ENCODE data around the gene TMEM130.

Gene TMEM130

DNA sequence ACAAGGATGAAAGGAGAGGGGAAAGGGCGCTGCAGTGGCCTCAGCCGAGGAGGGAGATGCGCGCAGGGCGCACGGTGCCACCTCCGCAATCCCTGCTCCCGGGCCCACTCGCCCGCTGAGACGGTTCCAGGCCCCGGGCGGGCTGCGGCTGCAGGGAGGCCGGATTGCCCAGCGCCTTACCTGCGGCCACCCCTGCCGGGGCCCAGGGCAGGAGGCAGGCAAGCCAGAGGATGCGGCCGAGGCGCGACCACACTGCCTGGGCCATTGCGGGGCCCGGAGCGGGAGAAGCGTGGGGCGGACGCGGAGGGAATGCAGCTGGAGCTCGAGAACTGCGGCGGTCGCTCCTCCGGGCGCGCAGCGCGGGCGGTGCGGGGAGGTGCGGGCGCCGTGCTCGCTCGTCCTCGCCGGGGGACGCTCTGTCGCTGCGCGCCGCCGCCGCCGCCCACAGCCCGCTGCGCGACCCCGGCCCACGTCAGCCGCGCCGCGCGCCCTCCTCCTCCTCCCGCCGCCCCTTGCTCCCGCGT, at the start of gene TMEM130:
TSS of gene TMEM130 (minus strand) at position 418 of the 524 bp plus-strand sequence. CDS start at position 265, 153 bp downstream.
- no peak for DNase-seq

DNA sequence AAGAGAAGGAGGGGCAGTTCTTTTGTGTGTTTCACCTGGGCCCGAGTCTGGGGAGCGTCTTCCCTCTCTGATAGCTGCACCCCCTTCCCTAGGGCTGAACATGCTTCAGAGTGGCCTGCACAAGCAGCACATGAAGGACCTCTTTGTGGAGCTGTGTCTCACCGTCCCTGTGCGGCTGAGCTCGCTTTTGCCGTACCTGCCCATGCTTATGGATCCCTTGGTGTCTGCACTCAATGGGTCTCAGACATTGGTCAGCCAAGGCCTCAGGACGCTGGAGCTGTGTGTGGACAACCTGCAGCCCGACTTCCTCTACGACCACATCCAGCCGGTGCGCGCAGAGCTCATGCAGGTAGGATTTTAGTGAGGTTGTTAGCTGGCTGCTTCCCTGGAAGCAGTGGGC, 47.5 kb upstream of the TMEM130 start:
- no peak for DNase-seq

DNA sequence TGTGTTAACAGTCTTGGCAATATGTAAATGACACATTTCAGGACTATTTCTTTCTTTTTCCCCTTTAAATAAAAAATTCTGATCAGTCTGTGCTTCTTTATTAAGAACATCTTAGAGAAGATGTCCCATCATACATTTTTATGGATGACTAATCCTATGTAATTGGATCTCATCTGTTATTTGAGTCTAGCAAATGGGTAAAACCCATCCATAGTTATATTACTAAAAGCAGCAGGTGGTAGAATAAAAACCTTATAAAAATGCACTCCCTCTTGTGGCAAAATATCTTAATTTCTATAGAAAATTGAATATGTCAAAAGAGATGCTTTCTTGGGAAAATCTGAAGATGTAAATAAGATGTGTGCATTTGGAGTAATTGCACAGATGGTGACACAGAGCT, 43.8 kb upstream of the TMEM130 start:
- no peak for DNase-seq

DNA sequence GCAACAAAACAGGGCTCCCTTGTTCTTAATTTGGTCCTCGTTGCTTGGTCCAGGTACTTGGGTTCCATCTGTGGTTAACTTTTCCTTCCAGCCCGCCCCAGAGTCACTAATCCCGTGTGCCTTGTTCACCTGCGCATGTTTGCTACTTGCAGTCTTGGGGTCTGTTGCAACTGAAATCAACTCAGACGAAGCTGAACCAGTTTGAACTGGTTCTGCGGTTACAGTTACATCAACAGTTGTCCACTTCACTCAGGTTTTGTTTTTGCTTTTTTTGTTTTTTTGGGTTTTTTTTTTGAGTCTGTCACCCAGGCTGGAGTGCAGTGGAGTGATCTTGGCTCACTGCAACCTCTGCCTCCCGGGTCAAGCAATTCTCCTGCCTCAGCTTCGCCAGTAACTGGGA, 43.2 kb upstream of the TMEM130 start:
- no peak for DNase-seq

DNA sequence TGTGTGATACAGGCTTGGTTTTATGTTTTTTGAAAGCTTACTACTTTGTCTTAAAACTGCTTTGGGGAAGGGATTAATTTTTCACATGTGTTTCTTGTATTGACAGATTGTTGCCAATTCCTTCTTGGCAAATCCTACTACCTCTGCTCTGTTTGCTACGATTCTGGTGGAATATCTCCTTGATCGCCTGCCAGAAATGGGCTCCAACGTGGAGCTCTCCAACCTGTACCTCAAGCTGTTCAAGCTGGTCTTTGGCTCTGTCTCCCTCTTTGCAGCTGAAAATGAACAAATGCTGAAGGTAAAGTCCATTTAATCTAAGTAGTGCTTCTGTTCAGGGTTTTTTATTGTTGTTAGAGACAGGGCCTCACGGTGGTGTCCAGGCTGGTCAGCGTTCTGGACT, 42.1 kb upstream of the TMEM130 start:
- DNase-seq = no peak

DNA sequence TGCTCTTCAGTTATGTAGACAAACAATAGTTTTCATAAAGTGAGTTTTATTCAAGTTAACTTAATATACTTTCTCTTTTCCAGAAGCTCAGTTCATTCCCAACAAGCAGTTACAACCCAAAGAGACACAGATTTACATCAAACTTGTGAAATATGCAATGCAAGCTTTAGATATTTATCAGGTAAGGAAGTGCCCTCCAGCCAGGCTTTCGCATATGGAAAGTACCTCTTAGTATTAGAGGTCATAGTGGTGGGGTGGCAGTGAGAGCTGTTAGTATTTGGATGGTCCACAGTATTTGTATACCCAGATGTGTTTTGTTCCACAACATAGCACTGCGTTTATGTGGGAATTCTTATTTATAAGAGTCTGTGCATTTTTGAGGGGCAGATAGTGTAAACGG, 40.6 kb upstream of the TMEM130 start:
- no peak for DNase-seq

DNA sequence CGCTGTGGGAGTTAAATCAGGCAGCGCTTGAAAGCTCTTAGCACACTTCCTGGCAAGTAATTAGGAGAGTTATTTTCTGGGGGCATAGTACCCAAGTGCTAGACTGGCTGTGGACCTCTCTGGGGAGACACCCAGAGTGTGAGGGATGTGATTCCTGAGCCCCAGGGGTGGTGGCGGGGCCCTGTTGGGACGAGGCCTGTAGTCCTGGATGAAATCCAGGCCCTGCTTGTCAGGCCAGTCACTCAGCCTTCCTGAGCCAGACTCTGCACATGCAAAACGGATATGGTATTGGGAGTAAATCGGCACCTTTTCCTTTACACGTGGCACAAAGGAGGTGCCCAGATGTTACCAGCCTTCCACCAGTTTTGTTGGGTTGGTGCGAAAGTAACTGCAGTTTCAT, 39.7 kb upstream of the TMEM130 start:
- no peak for DNase-seq

GRCh38 chr7:98908585-98908984, 38.8 kb upstream of the TMEM130 start:
- no peak for DNase-seq

DNA sequence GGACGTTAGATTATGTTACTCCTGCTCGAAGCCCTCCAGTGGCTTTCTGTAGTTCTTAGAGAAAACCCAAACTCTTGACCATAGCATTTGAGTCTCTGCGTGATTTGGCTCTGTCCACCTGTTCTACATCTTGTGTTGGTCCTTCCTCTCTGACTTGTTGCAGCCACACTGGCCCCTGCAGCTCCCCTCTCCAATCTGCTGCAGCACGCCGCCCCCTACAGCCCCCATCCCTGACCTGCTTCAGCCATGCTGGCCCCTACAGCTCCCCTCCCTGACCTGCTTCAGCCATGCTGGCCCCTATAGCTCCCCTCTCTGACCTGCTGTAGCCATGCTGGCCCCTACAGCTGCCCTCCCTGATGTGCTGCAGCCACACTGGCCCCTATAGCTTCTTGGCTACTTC, 37.8 kb upstream of the TMEM130 start:
- no peak for DNase-seq

DNA sequence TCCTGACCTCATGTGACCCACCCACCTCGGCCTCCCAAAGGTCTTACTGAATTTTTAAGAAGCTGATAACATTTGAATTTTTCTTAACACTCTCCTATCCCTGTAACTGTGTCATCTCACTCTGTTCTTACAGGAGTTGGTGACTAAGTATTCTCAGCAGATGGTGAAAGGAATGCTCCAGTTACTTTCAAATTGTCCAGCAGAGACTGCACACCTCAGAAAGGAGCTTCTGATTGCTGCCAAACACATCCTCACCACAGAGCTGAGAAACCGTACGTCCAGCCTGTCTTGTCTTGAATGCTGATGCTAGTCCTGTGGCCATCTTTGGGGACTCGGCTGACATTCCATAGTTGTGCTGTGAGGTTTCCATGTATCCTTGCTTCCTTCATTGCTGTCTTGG, 33.4 kb upstream of the TMEM130 start:
- DNase-seq = no peak

DNA sequence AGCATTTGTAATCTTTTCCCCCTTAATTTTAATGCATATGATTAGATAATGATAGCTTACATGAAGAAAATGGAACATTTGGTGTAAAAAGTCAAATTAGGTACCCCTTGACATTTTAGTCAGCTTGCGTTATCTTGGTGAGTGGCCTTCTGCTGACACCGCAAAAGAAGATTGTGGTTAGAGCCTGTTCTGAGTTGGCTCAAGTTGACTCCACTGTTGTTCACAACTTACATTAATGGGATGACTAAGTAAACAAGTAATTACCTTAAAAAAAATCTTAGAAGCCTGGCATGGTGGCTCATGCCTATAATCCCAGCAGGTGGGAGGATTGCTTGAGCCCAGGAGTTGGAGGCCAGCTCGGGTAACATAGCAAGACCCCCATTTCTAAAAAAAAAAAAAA, 32.7 kb upstream of the TMEM130 start:
- DNase-seq = no peak

DNA sequence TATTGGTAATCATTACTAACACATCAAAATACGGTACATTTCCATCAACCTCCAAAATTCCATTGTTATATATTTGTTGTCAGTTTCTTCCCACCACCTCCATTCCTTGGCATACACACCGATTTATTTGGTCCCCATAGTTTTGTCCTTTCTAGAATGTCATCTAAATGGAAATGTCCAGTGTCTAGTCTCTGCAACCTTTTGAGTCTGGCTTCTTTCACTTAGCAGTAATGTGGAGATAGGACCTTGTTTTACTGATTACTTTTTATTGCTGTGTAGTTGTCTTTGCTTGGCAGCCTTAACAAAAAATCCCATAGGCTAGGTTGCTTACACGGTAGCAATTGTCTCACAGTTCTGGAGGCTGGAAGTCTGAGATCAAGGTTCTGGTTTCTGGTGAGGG, 31.0 kb upstream of the TMEM130 start:
- DNase-seq = no peak

- no peak for DNase-seq
Observed at GRCh38 chr7:98899816-98900215, 30.0 kb upstream of the TMEM130 start.

DNA sequence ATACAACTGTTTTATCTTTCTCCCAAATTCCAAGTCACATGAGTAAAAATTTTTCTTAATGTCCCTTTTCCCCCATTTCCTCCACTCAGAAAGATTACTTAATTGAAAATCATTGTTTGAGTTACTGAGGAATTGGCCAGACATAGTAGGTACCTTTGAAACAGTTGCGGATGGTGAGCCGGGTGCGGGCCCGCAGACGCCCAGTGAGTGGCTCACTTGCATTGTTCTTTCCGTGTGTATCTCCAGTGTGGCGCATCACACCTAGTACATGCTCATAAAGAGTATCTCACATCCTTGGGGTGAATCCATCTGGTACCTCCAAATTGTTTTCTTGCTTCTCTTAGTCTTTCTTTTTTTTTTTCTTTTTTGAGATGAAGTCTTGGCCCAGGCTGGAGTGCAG, 22.8 kb upstream of the TMEM130 start:
- DNase-seq = no peak

GRCh38 chr7:98887038-98887437, 17.2 kb upstream of the TMEM130 start:
- DNase-seq = no peak

DNA sequence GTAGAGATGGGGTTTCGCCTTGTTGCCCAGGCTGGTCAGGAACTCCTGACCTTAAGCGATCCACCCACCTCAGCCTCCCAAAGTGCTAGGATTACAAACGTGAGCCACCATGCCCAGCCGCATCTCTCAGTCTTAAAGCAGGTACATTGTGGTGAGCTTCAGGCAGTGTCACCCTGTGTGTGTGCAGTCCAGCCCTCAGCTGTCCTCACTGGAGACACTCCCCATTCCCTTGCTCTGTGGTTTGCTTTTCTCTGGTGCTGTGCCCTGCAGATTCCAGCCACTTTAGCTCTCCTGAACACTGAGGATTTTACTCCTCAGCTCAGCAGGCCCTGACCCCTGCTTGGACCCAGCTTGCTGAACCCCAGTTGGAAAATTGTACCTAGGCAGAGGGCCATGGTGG, 14.6 kb upstream of the TMEM130 start:
- no peak for DNase-seq

DNA sequence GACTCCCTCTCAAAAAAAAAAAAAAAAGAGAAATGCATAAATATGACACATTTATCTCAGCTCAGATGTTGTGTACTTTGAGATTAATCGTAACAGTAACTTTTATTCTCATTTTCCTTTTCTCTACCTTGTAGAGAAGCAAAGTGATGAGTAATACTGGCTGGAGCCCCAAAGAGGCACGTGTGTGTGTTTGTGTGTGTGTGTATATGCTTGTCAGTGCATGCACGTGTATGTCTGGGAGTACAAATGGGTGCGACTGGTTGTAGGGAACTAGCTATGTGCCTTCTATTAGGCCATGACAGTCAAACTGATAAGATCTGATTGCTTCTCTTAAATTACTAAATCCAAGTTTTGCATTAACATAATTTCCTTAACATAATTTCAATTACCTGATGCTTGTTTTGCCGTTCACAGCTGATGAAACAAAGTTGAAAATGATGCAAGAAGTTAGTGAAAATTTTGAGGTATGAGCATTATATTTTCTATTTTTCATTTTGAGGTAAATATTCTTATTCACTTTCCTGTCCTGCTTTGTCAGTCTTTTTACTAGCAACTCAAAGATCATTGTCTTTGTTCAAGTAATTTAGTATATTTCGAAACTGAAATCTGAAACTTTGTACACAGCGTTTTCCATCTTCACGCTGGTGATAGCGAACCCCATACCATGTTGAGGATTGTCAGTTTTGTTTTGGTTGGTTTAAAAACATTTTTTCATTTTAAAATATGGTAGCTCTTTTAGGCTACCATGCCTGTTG, 11.9 kb upstream of the TMEM130 start:
- DNase-seq = no peak

GRCh38 chr7:98880485-98880884, 10.7 kb upstream of the TMEM130 start:
- DNase-seq = no peak

DNA sequence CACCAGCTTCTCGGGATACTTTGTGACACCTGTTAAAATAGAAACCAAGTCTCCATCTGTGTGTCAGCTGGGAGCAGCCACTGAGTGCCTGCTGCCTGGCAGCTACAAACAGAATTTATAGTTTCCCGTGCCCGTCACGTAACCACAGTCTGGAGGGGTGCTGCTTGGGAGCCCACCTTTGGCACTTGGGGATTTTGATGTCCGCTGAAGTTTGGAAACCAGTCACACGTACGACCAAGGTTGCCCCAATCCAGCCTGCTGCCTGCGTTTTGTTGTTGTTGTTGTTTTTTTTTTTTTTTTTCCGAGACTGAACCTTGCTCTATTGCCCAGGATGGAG, 10.1 kb upstream of the TMEM130 start:
- DNase-seq = no peak

DNA sequence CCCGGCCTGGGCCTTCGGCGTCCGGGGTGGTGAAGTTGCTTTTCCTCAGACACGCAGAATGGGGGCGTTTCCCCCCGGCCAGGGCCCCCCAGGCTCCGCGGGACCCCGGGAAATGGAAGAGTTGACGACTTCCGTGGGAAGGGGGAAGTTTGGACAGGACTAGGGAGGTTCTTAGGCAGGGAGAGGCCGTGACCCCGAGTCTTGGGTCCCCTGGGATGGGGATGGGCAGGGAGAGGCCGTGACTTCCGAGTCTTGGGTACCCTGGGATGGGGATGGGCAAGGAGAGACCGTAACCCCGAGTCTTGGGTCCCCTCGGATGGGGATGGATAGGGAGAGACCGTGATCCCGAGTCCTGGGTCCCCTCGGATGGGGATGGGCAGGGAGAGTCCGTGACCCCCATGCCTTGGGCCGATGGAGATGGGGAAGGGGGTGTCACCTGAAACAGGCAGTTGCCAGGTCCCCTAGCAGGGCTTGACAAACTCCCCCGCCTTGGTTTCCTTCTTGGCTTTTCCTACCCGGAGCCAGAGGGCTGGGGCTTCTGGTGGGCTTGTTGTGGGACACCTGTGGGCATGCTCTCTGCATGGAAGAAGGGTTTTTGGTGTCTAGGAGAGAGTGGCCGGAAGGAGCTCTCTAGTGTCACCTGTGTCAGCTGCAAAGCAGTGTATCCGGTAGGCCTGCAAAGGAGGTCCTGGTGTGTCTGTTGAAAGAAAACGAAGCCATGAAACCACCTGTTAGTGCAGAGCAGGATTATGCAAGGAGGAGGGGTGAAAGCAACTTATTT, 9.6 kb upstream of the TMEM130 start:
- peak; percentile 70 to 84 for DNase-seq

GRCh38 chr7:98878365-98879197, 8.8 kb upstream of the TMEM130 start, which contains the start of gene TRRAP:
Gene TRRAP (plus strand): TSS chr7:98878532. CDS start chr7:98881151, 2,619 bp downstream.
- peak; percentile 66 to 81 for DNase-seq

DNA sequence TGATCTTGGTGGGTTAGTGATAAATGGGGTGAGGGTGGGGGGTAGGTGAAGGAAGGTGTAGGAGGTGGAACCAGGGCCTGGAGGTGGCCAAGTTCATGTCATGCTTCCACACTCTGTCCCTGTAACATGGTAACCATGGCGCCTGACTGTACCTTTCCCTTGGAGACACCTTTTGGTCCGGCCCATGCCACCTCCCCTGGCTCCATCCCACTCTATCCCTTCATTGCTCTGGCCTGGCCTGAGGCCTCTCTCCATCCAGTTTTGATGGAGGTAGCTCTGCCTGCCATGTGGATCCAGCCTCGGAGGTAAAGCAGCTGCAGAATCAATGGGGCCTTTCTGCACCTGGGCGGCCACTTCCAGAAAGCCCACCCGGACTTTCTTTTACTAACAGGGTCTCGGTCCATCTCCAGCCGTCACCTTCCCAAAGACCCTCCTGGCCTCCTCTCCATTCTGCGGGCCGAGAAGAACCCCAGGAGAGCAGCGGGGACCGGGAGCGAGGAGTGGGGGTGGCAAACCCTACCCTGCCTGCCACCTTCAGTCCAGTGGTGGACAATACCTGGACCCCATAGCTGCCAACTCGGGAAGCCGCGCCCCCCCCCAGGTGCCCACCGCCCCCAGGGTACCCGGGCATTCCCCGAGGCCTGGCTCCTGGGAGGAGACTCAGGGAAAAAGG, 8.0 kb upstream of the TMEM130 start:
- no peak for DNase-seq

GRCh38 chr7:98877146-98877545, 7.3 kb upstream of the TMEM130 start:
- no peak for DNase-seq
